ENCODE results near the gene GPR87.

Gene GPR87

DNA sequence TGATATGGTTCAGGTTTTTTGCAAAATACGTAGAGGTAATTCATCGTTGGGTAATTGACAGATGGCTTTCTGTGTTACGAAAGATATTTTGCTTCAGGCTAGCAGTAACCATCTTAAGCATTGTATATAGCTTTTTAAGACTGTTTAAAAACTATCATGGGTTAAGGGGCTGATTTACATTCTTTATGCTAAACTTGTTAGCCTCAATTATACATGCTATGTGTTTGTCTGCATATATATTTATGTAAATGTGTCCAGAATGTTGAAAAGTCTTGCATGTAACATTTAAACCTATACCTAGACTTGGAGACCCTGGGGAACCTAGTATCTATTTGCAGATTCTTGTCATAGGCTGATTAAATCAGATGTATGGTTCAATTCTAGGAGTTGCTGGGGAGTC, 27.2 kb downstream of the GPR87 start (continued):
- TF ChIP-seq, protein P1, sequence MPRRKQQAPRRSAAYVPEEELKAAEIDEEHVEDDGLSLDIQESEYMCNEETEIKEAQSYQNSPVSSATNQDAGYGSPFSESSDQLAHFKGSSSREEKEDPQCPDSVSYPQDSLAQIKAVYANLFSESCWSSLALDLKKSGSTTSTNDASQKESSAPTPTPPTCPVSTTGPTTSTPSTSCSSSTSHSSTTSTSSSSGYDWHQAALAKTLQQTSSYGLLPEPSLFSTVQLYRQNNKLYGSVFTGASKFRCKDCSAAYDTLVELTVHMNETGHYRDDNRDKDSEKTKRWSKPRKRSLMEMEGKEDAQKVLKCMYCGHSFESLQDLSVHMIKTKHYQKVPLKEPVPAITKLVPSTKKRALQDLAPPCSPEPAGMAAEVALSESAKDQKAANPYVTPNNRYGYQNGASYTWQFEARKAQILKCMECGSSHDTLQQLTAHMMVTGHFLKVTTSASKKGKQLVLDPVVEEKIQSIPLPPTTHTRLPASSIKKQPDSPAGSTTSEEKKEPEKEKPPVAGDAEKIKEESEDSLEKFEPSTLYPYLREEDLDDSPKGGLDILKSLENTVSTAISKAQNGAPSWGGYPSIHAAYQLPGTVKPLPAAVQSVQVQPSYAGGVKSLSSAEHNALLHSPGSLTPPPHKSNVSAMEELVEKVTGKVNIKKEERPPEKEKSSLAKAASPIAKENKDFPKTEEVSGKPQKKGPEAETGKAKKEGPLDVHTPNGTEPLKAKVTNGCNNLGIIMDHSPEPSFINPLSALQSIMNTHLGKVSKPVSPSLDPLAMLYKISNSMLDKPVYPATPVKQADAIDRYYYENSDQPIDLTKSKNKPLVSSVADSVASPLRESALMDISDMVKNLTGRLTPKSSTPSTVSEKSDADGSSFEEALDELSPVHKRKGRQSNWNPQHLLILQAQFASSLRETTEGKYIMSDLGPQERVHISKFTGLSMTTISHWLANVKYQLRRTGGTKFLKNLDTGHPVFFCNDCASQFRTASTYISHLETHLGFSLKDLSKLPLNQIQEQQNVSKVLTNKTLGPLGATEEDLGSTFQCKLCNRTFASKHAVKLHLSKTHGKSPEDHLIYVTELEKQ (tag by site-specific recombination; IDR thresholded peaks at IDR 0.05; ENCODE audit: borderline replicate concordance), result no peak
- TF ChIP-seq ZNF37A (tag by site-specific recombination; IDR thresholded peaks at IDR 0.05), result no peak
- TF ChIP-seq ZNF155 (tag by site-specific recombination; IDR thresholded peaks at IDR 0.05), result no peak
- TF ChIP-seq ZNF10 (tag by site-specific recombination; IDR thresholded peaks at IDR 0.05), result no peak

DNA sequence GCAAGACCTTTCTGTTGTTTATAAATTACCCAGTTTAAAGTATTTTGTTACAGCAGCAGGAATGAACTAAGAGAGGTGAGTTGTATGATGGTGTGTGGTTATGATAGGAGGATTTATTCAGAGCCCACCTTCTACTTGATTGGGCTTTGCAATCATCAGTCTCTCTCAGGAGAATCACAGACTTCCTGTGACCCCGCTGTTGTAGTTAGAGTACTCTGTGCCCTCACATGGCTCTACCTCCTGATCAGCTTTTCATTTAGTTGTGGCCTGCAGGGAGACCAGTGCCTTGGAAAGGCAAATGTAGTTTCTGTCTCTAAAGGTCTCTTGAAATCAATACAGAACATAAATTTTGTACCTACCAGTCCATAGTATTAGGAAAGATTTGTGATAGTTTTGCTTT, 30.7 kb downstream of the GPR87 start:
- Histone ChIP-seq H3K9me3 (ENCODE audit: control insufficient read depth, insufficient read depth, low read depth, low read length) (no peaks in the 10 kb centered on the region), H3K4me3 (ENCODE audit: low read depth, low read length) (no peak overlapping the region), H3K36me3 (ENCODE audit: control insufficient read depth in 2 of 2, insufficient read depth in 1 of 2, low read length in 2 of 2) (no peaks in the 10 kb centered on the region), H3K27ac (ENCODE audit: extremely low read depth, low read depth, low read length) (no peak overlapping the region), H3K4me1 (ENCODE audit: control insufficient read depth, insufficient read depth, low read length) (0 out of 2 replicates have a peak, but pooled peaks cover 2% of the 10 kb centered on the region)
- TF ChIP-seq ZNF214 (tag by site-specific recombination; IDR thresholded peaks at IDR 0.05; ENCODE audit: borderline replicate concordance), result no peak
- no peak for TF ChIP-seq KLF8 (tag by site-specific recombination; IDR thresholded peaks at IDR 0.05)
- TF ChIP-seq ZNF23 (tag by site-specific recombination; IDR thresholded peaks at IDR 0.05; ENCODE audit: borderline replicate concordance), result no peak
- no peak for TF ChIP-seq REPIN1 (tag by site-specific recombination; IDR thresholded peaks at IDR 0.05; ENCODE audit: low read depth)
- TF ChIP-seq ZNF658 (tag by site-specific recombination; IDR thresholded peaks at IDR 0.05), result no peak
- TF ChIP-seq, protein P2, sequence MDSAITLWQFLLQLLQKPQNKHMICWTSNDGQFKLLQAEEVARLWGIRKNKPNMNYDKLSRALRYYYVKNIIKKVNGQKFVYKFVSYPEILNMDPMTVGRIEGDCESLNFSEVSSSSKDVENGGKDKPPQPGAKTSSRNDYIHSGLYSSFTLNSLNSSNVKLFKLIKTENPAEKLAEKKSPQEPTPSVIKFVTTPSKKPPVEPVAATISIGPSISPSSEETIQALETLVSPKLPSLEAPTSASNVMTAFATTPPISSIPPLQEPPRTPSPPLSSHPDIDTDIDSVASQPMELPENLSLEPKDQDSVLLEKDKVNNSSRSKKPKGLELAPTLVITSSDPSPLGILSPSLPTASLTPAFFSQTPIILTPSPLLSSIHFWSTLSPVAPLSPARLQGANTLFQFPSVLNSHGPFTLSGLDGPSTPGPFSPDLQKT (IDR thresholded peaks at IDR 0.05; ENCODE audit: borderline replicate concordance, low read depth, low read length), result no peak
- TF ChIP-seq GLIS2 (tag by site-specific recombination; IDR thresholded peaks at IDR 0.05), result no peak
- no peak for TF ChIP-seq ZFHX2 (tag by site-specific recombination; conservative IDR thresholded peaks at IDR 0.05)
- TF ChIP-seq ZNF571 (tag by site-specific recombination; IDR thresholded peaks at IDR 0.05), result no peak
- TF ChIP-seq, protein P3, sequence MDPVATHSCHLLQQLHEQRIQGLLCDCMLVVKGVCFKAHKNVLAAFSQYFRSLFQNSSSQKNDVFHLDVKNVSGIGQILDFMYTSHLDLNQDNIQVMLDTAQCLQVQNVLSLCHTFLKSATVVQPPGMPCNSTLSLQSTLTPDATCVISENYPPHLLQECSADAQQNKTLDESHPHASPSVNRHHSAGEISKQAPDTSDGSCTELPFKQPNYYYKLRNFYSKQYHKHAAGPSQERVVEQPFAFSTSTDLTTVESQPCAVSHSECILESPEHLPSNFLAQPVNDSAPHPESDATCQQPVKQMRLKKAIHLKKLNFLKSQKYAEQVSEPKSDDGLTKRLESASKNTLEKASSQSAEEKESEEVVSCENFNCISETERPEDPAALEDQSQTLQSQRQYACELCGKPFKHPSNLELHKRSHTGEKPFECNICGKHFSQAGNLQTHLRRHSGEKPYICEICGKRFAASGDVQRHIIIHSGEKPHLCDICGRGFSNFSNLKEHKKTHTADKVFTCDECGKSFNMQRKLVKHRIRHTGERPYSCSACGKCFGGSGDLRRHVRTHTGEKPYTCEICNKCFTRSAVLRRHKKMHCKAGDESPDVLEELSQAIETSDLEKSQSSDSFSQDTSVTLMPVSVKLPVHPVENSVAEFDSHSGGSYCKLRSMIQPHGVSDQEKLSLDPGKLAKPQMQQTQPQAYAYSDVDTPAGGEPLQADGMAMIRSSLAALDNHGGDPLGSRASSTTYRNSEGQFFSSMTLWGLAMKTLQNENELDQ (tag by site-specific recombination; IDR thresholded peaks at IDR 0.05; ENCODE audit: low read depth), result no peak
- TF ChIP-seq, protein P4, sequence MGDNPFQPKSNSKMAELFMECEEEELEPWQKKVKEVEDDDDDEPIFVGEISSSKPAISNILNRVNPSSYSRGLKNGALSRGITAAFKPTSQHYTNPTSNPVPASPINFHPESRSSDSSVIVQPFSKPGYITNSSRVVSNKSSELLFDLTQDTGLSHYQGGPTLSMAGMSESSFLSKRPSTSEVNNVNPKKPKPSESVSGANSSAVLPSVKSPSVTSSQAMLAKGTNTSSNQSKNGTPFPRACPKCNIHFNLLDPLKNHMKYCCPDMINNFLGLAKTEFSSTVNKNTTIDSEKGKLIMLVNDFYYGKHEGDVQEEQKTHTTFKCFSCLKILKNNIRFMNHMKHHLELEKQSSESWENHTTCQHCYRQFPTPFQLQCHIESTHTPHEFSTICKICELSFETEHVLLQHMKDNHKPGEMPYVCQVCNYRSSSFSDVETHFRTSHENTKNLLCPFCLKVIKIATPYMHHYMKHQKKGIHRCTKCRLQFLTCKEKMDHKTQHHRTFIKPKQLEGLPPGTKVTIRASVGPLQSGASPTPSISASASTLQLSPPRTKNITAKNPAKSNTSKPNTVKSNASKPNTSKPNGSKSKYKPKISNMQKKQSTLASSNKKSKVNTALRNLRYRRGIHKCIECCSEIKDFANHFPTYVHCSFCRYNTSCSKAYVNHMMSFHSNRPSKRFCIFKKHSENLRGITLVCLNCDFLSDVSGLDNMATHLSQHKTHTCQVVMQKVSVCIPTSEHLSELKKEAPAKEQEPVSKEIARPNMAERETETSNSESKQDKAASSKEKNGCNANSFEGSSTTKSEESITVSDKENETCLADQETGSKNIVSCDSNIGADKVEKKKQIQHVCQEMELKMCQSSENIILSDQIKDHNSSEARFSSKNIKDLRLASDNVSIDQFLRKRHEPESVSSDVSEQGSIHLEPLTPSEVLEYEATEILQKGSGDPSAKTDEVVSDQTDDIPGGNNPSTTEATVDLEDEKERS (tag by site-specific recombination; IDR thresholded peaks at IDR 0.05), result no peak
- TF ChIP-seq, protein P5, sequence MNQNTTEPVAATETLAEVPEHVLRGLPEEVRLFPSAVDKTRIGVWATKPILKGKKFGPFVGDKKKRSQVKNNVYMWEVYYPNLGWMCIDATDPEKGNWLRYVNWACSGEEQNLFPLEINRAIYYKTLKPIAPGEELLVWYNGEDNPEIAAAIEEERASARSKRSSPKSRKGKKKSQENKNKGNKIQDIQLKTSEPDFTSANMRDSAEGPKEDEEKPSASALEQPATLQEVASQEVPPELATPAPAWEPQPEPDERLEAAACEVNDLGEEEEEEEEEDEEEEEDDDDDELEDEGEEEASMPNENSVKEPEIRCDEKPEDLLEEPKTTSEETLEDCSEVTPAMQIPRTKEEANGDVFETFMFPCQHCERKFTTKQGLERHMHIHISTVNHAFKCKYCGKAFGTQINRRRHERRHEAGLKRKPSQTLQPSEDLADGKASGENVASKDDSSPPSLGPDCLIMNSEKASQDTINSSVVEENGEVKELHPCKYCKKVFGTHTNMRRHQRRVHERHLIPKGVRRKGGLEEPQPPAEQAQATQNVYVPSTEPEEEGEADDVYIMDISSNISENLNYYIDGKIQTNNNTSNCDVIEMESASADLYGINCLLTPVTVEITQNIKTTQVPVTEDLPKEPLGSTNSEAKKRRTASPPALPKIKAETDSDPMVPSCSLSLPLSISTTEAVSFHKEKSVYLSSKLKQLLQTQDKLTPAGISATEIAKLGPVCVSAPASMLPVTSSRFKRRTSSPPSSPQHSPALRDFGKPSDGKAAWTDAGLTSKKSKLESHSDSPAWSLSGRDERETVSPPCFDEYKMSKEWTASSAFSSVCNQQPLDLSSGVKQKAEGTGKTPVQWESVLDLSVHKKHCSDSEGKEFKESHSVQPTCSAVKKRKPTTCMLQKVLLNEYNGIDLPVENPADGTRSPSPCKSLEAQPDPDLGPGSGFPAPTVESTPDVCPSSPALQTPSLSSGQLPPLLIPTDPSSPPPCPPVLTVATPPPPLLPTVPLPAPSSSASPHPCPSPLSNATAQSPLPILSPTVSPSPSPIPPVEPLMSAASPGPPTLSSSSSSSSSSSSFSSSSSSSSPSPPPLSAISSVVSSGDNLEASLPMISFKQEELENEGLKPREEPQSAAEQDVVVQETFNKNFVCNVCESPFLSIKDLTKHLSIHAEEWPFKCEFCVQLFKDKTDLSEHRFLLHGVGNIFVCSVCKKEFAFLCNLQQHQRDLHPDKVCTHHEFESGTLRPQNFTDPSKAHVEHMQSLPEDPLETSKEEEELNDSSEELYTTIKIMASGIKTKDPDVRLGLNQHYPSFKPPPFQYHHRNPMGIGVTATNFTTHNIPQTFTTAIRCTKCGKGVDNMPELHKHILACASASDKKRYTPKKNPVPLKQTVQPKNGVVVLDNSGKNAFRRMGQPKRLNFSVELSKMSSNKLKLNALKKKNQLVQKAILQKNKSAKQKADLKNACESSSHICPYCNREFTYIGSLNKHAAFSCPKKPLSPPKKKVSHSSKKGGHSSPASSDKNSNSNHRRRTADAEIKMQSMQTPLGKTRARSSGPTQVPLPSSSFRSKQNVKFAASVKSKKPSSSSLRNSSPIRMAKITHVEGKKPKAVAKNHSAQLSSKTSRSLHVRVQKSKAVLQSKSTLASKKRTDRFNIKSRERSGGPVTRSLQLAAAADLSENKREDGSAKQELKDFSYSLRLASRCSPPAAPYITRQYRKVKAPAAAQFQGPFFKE (tag by site-specific recombination; IDR thresholded peaks at IDR 0.05; ENCODE audit: borderline replicate concordance), result no peak
- TF ChIP-seq KLF10 (tag by site-specific recombination; IDR thresholded peaks at IDR 0.05), result no peak
- ChIA-PET CTCF (interaction anchor here (0.6 to 3.5 kb wide), 3 partner anchors 58 to 118 kb away, joined by 3 to 17 read pairs (median 4); no protein-coding TSS in a partner anchor), POLR2A (no interaction called here)
